Common myeloid progenitor, CD34-positive (primary cell): Measurements from ENCODE around the gene DCAF16.

Source experiments
- CTCF ChIA-PET: fragments of 350-600 bp; sonication (Branson Sonifier 250); formaldehyde crosslinking; loops from one replicate; lab custom pipeline; 2021; ENCODE audit warnings: antibody characterized with exemption; lab: Charles Lee
- POLR2A ChIA-PET: fragments of 350-600 bp; sonication (Branson Sonifier 250); formaldehyde crosslinking; loops from one replicate; lab custom pipeline; 2021; ENCODE audit warnings: antibody characterized with exemption; lab: Charles Lee
- DNase-seq, 3 donors: peaks; one replicate each; pipeline versions ENCODE4 v3.0.0 to v3.0.0-alpha.2; 2013
- H3K27ac ChIP-seq, 2 experiments: 1 replicate in 1 of 2; 2 replicates in 1 of 2; pipeline ENCODE4 v1.7.0; 2013; ENCODE audit warnings: inconsistent platforms in 2 of 2, low read length in 2 of 2, mild to moderate bottlenecking in 2 of 2, low read depth in 1 of 2, moderate library complexity in 1 of 2; ENCODE audit not compliant: severe bottlenecking in 2 of 2, insufficient read depth in 1 of 2, poor library complexity in 1 of 2
- H3K27me3 ChIP-seq, 5 experiments: replicated peaks in 2 of 5; 1 replicate in 3 of 5; 2 replicates in 2 of 5; pipeline versions ENCODE4 v1.6.1 to v1.7.0; 2013; ENCODE audit warnings: low read length in 4 of 5, mild to moderate bottlenecking in 2 of 5, moderate library complexity in 2 of 5, inconsistent platforms in 1 of 5; ENCODE audit not compliant: insufficient read depth in 5 of 5, control insufficient read depth in 4 of 5
- H3K36me3 ChIP-seq, 4 experiments: 1 replicate in 2 of 4; 2 replicates in 2 of 4; pipeline versions ENCODE4 v1.6.1 to v1.7.0; 2013; ENCODE audit warnings: low read length in 3 of 4, control low read depth in 1 of 4, mild to moderate bottlenecking in 1 of 4; ENCODE audit not compliant: control insufficient read depth in 4 of 4, insufficient read depth in 4 of 4
- H3K4me1 ChIP-seq, 4 experiments: 1 replicate in 3 of 4; 2 replicates in 1 of 4; pipeline versions ENCODE4 v1.6.1 to v1.7.1; 2013; ENCODE audit warnings: low read length in 3 of 4, mild to moderate bottlenecking in 3 of 4, control low read depth in 1 of 4, inconsistent platforms in 1 of 4, moderate library complexity in 1 of 4; ENCODE audit not compliant: control insufficient read depth in 4 of 4, insufficient read depth in 4 of 4; ENCODE audit errors: control extremely low read depth in 1 of 4
- H3K4me3 ChIP-seq, 7 experiments: 1 replicate in 4 of 7; 2 replicates in 3 of 7; pipeline versions ENCODE4 v1.5.1 to v1.7.0; 2013; ENCODE audit warnings: mild to moderate bottlenecking in 7 of 7, low read length in 6 of 7, moderate library complexity in 6 of 7, inconsistent platforms in 2 of 7, low read depth in 2 of 7, control low read depth in 1 of 7; ENCODE audit not compliant: insufficient read depth in 4 of 7, control insufficient read depth in 1 of 7; ENCODE audit errors: extremely low read depth in 1 of 7
- H3K9me3 ChIP-seq, 5 experiments: 1 replicate in 4 of 5; 2 replicates in 1 of 5; pipeline versions ENCODE4 v1.6.1 to v1.7.1; 2013; ENCODE audit warnings: low read length in 4 of 5, mild to moderate bottlenecking in 2 of 5, inconsistent platforms in 1 of 5, low read depth in 1 of 5, moderate library complexity in 1 of 5; ENCODE audit not compliant: control insufficient read depth in 4 of 5, insufficient read depth in 2 of 5; ENCODE audit errors: control extremely low read depth in 1 of 5
- WGBS: methylation state at CpG from one replicate; pipeline ENCODE4 v1.1.5; 2013; ENCODE audit not compliant: insufficient coverage; 5-methylcytosine and 5-hydroxymethylcytosine counted together

The DCAF16 gene

GRCh38 chr4:17811078-17811603, 584 bp upstream of the DCAF16 start:
- H3K4me1 ChIP-seq, result peaks cover 18 to 64% (median 39%) of the 10 kb centered on the region in 4 experiments
- peak overlapping the region in 1 of 2 experiments; percentile 98 for H3K27ac ChIP-seq
- POLR2A ChIA-PET, result no interaction called here

GRCh38 chr4:17809667-17810066, 890 bp downstream of the DCAF16 start:
- H3K4me3 ChIP-seq, result peak overlapping the region in 6 of 7 experiments; percentile 85 to 99 (median 95)
- 0% methylated on average over 2 of the region's 7 CpGs for WGBS
- no peaks in the 10 kb centered on the region for H3K9me3 ChIP-seq
- ChIA-PET POLR2A (interaction anchor here (0.6 to 0.7 kb wide), 2 partner anchors 27 to 231 kb away, joined by 3 to 4 read pairs; no protein-coding TSS in a partner anchor), CTCF (interaction anchor here (0.8 to 3.8 kb wide), 7 partner anchors 9 to 784 kb away, joined by 3 to 30 read pairs (median 3); no protein-coding TSS in a partner anchor)
- peaks cover 18 to 63% (median 39%) of the 10 kb centered on the region in 4 experiments for H3K4me1 ChIP-seq
- H3K27ac ChIP-seq, result peak overlapping the region; percentile 96 to 98
- H3K27me3 ChIP-seq, result no peaks in the 10 kb centered on the region
- H3K36me3 ChIP-seq, result peaks cover 3 to 9% (median 6%) of the 10 kb centered on the region in 4 experiments
- peak in 1 of 3 donors; percentile 23 for DNase-seq

More at GRCh38 chr4:17811078-17811603, 584 bp upstream of the DCAF16 start:
- WGBS, result 1% methylated on average over 48 of the region's 48 CpGs
- no peak for DNase-seq
- H3K27me3 ChIP-seq, result no peaks in the 10 kb centered on the region
- H3K36me3 ChIP-seq, result peaks cover 0 to 12% (median 4%) of the 10 kb centered on the region in 4 experiments
- CTCF ChIA-PET, result interaction anchor here (3.8 kb wide), 1 partner anchor 14 kb away, joined by 30 read pairs; no protein-coding TSS in a partner anchor
- H3K4me3 ChIP-seq, result peak overlapping the region; percentile 85 to 99 (median 94)
- no peaks in the 10 kb centered on the region for H3K9me3 ChIP-seq

- CTCF ChIA-PET, result interaction anchor here (0.6 to 2.2 kb wide), 7 partner anchors 8 to 785 kb away, joined by 3 to 7 read pairs (median 4); partner anchors contain the start of gene QDPR
- no peak for DNase-seq
- no peaks in the 10 kb centered on the region for H3K9me3 ChIP-seq
- H3K4me3 ChIP-seq, result peak overlapping the region in 2 of 7 experiments; percentile 28 to 51
- peaks cover 19 to 31% (median 23%) of the 10 kb centered on the region in 4 experiments for H3K36me3 ChIP-seq
- H3K4me1 ChIP-seq, result peaks cover 18 to 46% (median 29%) of the 10 kb centered on the region in 4 experiments
- WGBS, result 98% methylated on average over 6 of the region's 6 CpGs
- POLR2A ChIA-PET, result no interaction called here
- no peak overlapping the region for H3K27ac ChIP-seq
- no peaks in the 10 kb centered on the region for H3K27me3 ChIP-seq
These were observed 3.1 kb downstream of the DCAF16 start for GRCh38 chr4:17807446-17807845.

- Histone ChIP-seq H3K4me1 (peaks cover 18 to 40% (median 23%) of the 10 kb centered on the region in 4 experiments), H3K9me3 (no peaks in the 10 kb centered on the region), H3K27ac (no peak overlapping the region), H3K36me3 (peaks cover 22 to 37% (median 27%) of the 10 kb centered on the region in 4 experiments), H3K27me3 (no peaks in the 10 kb centered on the region), H3K4me3 (no peak overlapping the region)
- CTCF ChIA-PET, result interaction anchor here (0.8 to 2.4 kb wide), 9 partner anchors 9 to 168 kb away, joined by 3 to 11 read pairs (median 3); no protein-coding TSS in a partner anchor
- POLR2A ChIA-PET, result no interaction called here
- WGBS, result 100% methylated on average over 1 of the region's 3 CpGs
- no peak for DNase-seq
These were observed 4.9 kb downstream of the DCAF16 start for GRCh38 chr4:17805580-17806155.

GRCh38 chr4:17797808-17798207, 12.7 kb downstream of the DCAF16 start:
- H3K4me3 ChIP-seq, result no peak overlapping the region
- ChIA-PET CTCF (interaction anchor here (1.0 to 4.6 kb wide), 5 partner anchors 11 to 159 kb away, joined by 3 to 30 read pairs (median 5); partner anchors contain the start of genes DCAF16 and NCAPG), POLR2A (no interaction called here)
- DNase-seq, result no peak
- H3K27me3 ChIP-seq, result no peaks in the 10 kb centered on the region
- no peaks in the 10 kb centered on the region for H3K9me3 ChIP-seq
- 86% methylated on average over 1 of the region's 1 CpG for WGBS
- peaks cover 3 to 32% (median 17%) of the 10 kb centered on the region in 4 experiments for H3K36me3 ChIP-seq
- no peaks in the 10 kb centered on the region for H3K4me1 ChIP-seq
- H3K27ac ChIP-seq, result no peak overlapping the region

GRCh38 chr4:17794730-17795129, 15.8 kb downstream of the DCAF16 start:
- CTCF ChIA-PET, result no interaction called here
- WGBS, result 100% methylated on average over 1 of the region's 1 CpG
- H3K27me3 ChIP-seq, result no peaks in the 10 kb centered on the region
- no peaks in the 10 kb centered on the region for H3K4me1 ChIP-seq
- H3K27ac ChIP-seq, result no peak overlapping the region
- peaks cover 3 to 21% (median 6%) of the 10 kb centered on the region in 4 experiments for H3K36me3 ChIP-seq
- no peak overlapping the region for H3K4me3 ChIP-seq
- peaks cover 0 to 2% (median 0%) of the 10 kb centered on the region in 5 experiments for H3K9me3 ChIP-seq
- no peak for DNase-seq
- POLR2A ChIA-PET, result no interaction called here
